H1 (cell line): ENCODE data around the gene MGARP. TPM values are rescaled to one million over a fixed set of nuclear protein-coding genes. Genes with fewer than 3 reads are reported as not detected.

Experiments
- CTCF ChIA-PET: fragments of 300-600 bp; sonication (Branson Sonifier 250); formaldehyde crosslinking; loops from one replicate; lab custom pipeline; 2021; ENCODE audit not compliant: partially characterized antibody; lab: Charles Lee
- POLR2A ChIA-PET: fragments of 300-600 bp; sonication (Branson Sonifier 250); formaldehyde crosslinking; loops from one replicate; lab custom pipeline; 2021; ENCODE audit warnings: inconsistent platforms; ENCODE audit not compliant: partially characterized antibody; lab: Charles Lee
- DNase-seq, 2 experiments: peaks; one replicate each; pipeline versions ENCODE4 v3.0.0 to v3.0.0-alpha.2; 2010 to 2022; ENCODE audit warnings: low spot score in 2 of 2, low read depth in 1 of 2, mixed read lengths in 1 of 2
- FAIRE-seq: peaks from 2 replicates; lab custom pipeline; 2011; peaks lifted over from hg19 to GRCh38; lab: Jason Lieb, UNC
- H2AFZ ChIP-seq: 2 replicates; pipeline ENCODE4 v1.8.1; 2012; ENCODE audit warnings: low read length, inconsistent platforms
- H2AK5ac ChIP-seq: 2 replicates; pipeline ENCODE4 v1.6.1; 2013; ENCODE audit warnings: low read depth, low read length
- H2BK120ac ChIP-seq: replicated peaks from 2 replicates; pipeline ENCODE3; 2013; ENCODE audit warnings: low read depth, low read length, inconsistent platforms
- H2BK12ac ChIP-seq: 2 replicates; pipeline ENCODE4 v1.6.1; 2013; ENCODE audit warnings: low read depth, low read length
- H2BK15ac ChIP-seq: 2 replicates; pipeline ENCODE4 v1.6.1; 2013; ENCODE audit warnings: low read length
- H2BK20ac ChIP-seq: 2 replicates; pipeline ENCODE4 v1.6.1; 2013; ENCODE audit warnings: low read length
- H2BK5ac ChIP-seq: 2 replicates; pipeline ENCODE4 v1.6.1; 2013; ENCODE audit warnings: low read depth, low read length
- H3K14ac ChIP-seq: 2 replicates; pipeline ENCODE4 v1.6.1; 2013; ENCODE audit warnings: inconsistent platforms; ENCODE audit not compliant: insufficient read length
- H3K18ac ChIP-seq: 2 replicates; pipeline ENCODE4 v1.6.1; 2013; ENCODE audit warnings: low read length; ENCODE audit errors: extremely low read depth
- H3K23ac ChIP-seq: 2 replicates; pipeline ENCODE4 v1.6.1; 2013; ENCODE audit warnings: inconsistent platforms; ENCODE audit not compliant: insufficient read length
- H3K23me2 ChIP-seq: 2 replicates; pipeline ENCODE4 v1.6.1; 2013; ENCODE audit warnings: low read depth, low read length
- H3K27ac ChIP-seq: 2 replicates; pipeline ENCODE4 v1.6.1; 2011; ENCODE audit warnings: low read depth, low read length, inconsistent platforms
- H3K27me3 ChIP-seq, 4 experiments: replicated peaks in 1 of 4; 1 replicate in 1 of 4; 2 replicates in 3 of 4; pipeline versions ENCODE4 v1.6.1 to v1.8.1; 2011 to 2013; ENCODE audit warnings: low read length in 3 of 4, mild to moderate bottlenecking in 3 of 4, inconsistent platforms in 2 of 4, mixed read lengths in 2 of 4, moderate library complexity in 1 of 4; ENCODE audit not compliant: control insufficient read depth in 3 of 4, insufficient read depth in 3 of 4; ENCODE audit errors: extremely low read depth in 1 of 4
- H3K36me3 ChIP-seq, 4 experiments: 2 replicates each; pipeline versions ENCODE4 v1.6.1 to v1.8.1; 2011 to 2013; ENCODE audit warnings: mild to moderate bottlenecking in 4 of 4, low read length in 3 of 4, moderate library complexity in 2 of 4, control low read depth in 1 of 4, inconsistent platforms in 1 of 4; ENCODE audit not compliant: insufficient read depth in 4 of 4, control insufficient read depth in 2 of 4
- H3K4ac ChIP-seq: replicated peaks from 2 replicates; pipeline ENCODE3; 2013; ENCODE audit warnings: low read length, low read depth, mixed read lengths, inconsistent platforms; ENCODE audit not compliant: insufficient read length
- H3K4me1 ChIP-seq, 4 experiments: replicated peaks in 1 of 4; 1 replicate in 1 of 4; 2 replicates in 3 of 4; pipeline versions ENCODE4 v1.6.1 to v1.8.1; 2011 to 2013; ENCODE audit warnings: low read length in 3 of 4, inconsistent platforms in 2 of 4, mixed read lengths in 1 of 4; ENCODE audit not compliant: insufficient read depth in 4 of 4, control insufficient read depth in 3 of 4
- H3K4me2 ChIP-seq, 2 experiments: 2 replicates each; pipeline versions ENCODE4 v1.6.1 to v1.8.1; 2011 to 2013; ENCODE audit warnings: low read depth in 2 of 2, low read length in 2 of 2, control low read depth in 1 of 2, inconsistent platforms in 1 of 2, mild to moderate bottlenecking in 1 of 2; ENCODE audit not compliant: insufficient read depth in 1 of 2
- H3K4me3 ChIP-seq, 4 experiments: fragments of 200-600, 300-600 bp in 1 of 4; sonication (generic), shearing (Covaris generic), sonication (Bioruptor Twin) in 1 of 4; 2 replicates each; pipeline versions ENCODE4 v1.5.1 to v1.8.1; 2011 to 2016; ENCODE audit warnings: low read length in 4 of 4, low read depth in 3 of 4, control low read depth in 2 of 4, inconsistent platforms in 2 of 4, mild to moderate bottlenecking in 2 of 4, mixed read lengths in 1 of 4, moderate library complexity in 1 of 4; ENCODE audit not compliant: insufficient read depth in 2 of 4; ENCODE audit errors: extremely low read depth in 1 of 4
- H3K56ac ChIP-seq: replicated peaks from 2 replicates; pipeline ENCODE3; 2013; ENCODE audit warnings: low read depth, mild to moderate bottlenecking, mixed read lengths, low read length, inconsistent platforms; ENCODE audit not compliant: insufficient read length
- H3K79me1 ChIP-seq: 2 replicates; pipeline ENCODE4 v1.6.1; 2013; ENCODE audit warnings: low read depth, low read length, control low read depth
- H3K79me2 ChIP-seq, 2 experiments: 2 replicates each; pipeline versions ENCODE4 v1.6.1 to v1.8.1; 2012 to 2013; ENCODE audit warnings: low read length in 2 of 2, mild to moderate bottlenecking in 2 of 2, inconsistent platforms in 1 of 2; ENCODE audit not compliant: insufficient read depth in 2 of 2, control insufficient read depth in 1 of 2
- H3K9ac ChIP-seq, 4 experiments: replicated peaks in 1 of 4; 1 replicate in 1 of 4; 2 replicates in 3 of 4; pipeline versions ENCODE4 v1.6.1 to v1.8.1; 2011 to 2013; ENCODE audit warnings: low read depth in 3 of 4, low read length in 3 of 4, control low read depth in 2 of 4, mild to moderate bottlenecking in 2 of 4, moderate library complexity in 2 of 4, inconsistent platforms in 1 of 4; ENCODE audit errors: extremely low read depth in 1 of 4
- H3K9me3 ChIP-seq, 2 experiments: 2 replicates each; pipeline versions ENCODE4 v1.6.1 to v1.8.1; 2012 to 2013; ENCODE audit warnings: mild to moderate bottlenecking in 2 of 2, moderate library complexity in 2 of 2, control low read depth in 1 of 2, inconsistent platforms in 1 of 2, low read depth in 1 of 2, low read length in 1 of 2, mixed read lengths in 1 of 2; ENCODE audit not compliant: insufficient read depth in 2 of 2
- H4K20me1 ChIP-seq, 2 experiments: replicated peaks in 1 of 2; 2 replicates each; pipeline versions ENCODE3 to v1.8.1; 2011 to 2013; ENCODE audit warnings: inconsistent platforms in 2 of 2, low read length in 2 of 2, mild to moderate bottlenecking in 1 of 2; ENCODE audit not compliant: insufficient read depth in 2 of 2, control insufficient read depth in 1 of 2
- H4K5ac ChIP-seq: 2 replicates; pipeline ENCODE4 v1.6.1; 2013; ENCODE audit warnings: low read length, low read depth, mixed read lengths, inconsistent platforms; ENCODE audit not compliant: insufficient read length
- H4K8ac ChIP-seq: 2 replicates; pipeline ENCODE4 v1.8.0; 2013; ENCODE audit warnings: mild to moderate bottlenecking, moderate library complexity, low read length, inconsistent platforms; ENCODE audit not compliant: insufficient read depth; ENCODE audit errors: extremely low read depth
- H4K91ac ChIP-seq: replicated peaks from 2 replicates; pipeline ENCODE3; 2013; ENCODE audit warnings: low read length, mixed read lengths, inconsistent platforms; ENCODE audit not compliant: insufficient read length
- EZH2 ChIP-seq: fragments of 200-600 bp; sonication (generic); IDR thresholded peaks from 2 replicates; pipeline ENCODE4 v1.7.1; 2012; ENCODE audit warnings: low read depth, mild to moderate bottlenecking, moderate library complexity, low read length, inconsistent platforms; ENCODE audit not compliant: severe bottlenecking
- KDM1A ChIP-seq: fragments of 200-600, 300-600 bp; sonication (generic); IDR thresholded peaks from 2 replicates; pipeline ENCODE4 v1.7.1; 2016; ENCODE audit warnings: mild to moderate bottlenecking, low read length, borderline replicate concordance
- KDM4A ChIP-seq: IDR thresholded peaks from one replicate; pipeline ENCODE4 v1.7.1; 2012; ENCODE audit warnings: low read depth, mild to moderate bottlenecking, moderate library complexity, low read length, inconsistent platforms; ENCODE audit not compliant: severe bottlenecking
- NANOG ChIP-seq: IDR thresholded peaks from 2 replicates; pipeline ENCODE4 v1.6.1; 2011; ENCODE audit warnings: low read length, low read depth, mild to moderate bottlenecking, inconsistent platforms; ENCODE audit not compliant: insufficient read depth, poor library complexity, severe bottlenecking
- RBBP5 ChIP-seq: IDR thresholded peaks from 2 replicates; pipeline ENCODE4 v1.7.1; 2012; ENCODE audit warnings: low read depth, mild to moderate bottlenecking, inconsistent platforms, low read length, moderate library complexity, borderline replicate concordance
- RNF2 ChIP-seq: fragments of 200-900, 300-1000 bp; sonication (generic); IDR thresholded peaks from 2 replicates; pipeline ENCODE4 v1.7.1; 2016; ENCODE audit warnings: borderline replicate concordance, low read depth, mild to moderate bottlenecking, antibody characterized with exemption, low read length; ENCODE audit not compliant: poor library complexity, severe bottlenecking; ENCODE audit errors: missing control alignments
- SUZ12 ChIP-seq: fragments of 200-600 bp; sonication (generic); IDR thresholded peaks from 2 replicates; pipeline ENCODE4 v1.6.1; 2012; ENCODE audit warnings: mild to moderate bottlenecking, inconsistent platforms, low read length, moderate library complexity, mixed read lengths
- TBP ChIP-seq: IDR thresholded peaks from 2 replicates; pipeline ENCODE4 v1.6.1; 2011; ENCODE audit warnings: low read depth, low read length, improper control_type of control experiment
- WGBS, 2 experiments: shearing (Covaris generic) in 1 of 2; methylation state at CpG; one replicate each; pipeline versions ENCODE4 v1.1.6 to v1.1.7; 2013 to 2015; ENCODE audit warnings: low lambda C conversion rate in 2 of 2, mixed read lengths in 2 of 2, inconsistent platforms in 1 of 2, low coverage in 1 of 2, missing lambda C conversion rate in 1 of 2; ENCODE audit not compliant: insufficient replicate concordance in 2 of 2, insufficient coverage in 1 of 2, insufficient read length in 1 of 2; ENCODE audit errors: extremely low coverage in 1 of 2, missing lambda C conversion rate in 1 of 2; 5-methylcytosine and 5-hydroxymethylcytosine counted together
- polyA plus RNA-seq, 7 experiments: library from polyadenylated mRNA; depleted of rRNA in 3 of 7; stranded (reverse) in 5 of 7; unstranded in 2 of 7; fragments of >200 nt in 5 of 7; fragments of 200-250 nt in 2 of 7; gene quantifications; 1 replicate in 5 of 7; 2 replicates in 1 of 7; 4 replicates in 1 of 7; pipeline versions ENCODE4 v1.2.1 to v1.2.3, GENCODE V29; 2011 to 2013; ENCODE audit warnings: missing spikeins in 2 of 7, mixed read lengths in 2 of 7
- total RNA-seq: library from RNA; stranded (reverse); fragmentation: NEBNext Ultra II Directional; extraction: Animal tissue kit (Norgen Biotek cat#: 25700); gene quantifications from 2 replicates; pipeline ENCODE4 v1.2.1, GENCODE V29; 2021

Gene MGARP
- total and polyA plus RNA-seq, 2 of the 8 experiments (the other 6 are each of a cell fraction or from before 2014, with no cell fraction given): 2.8 to 4.5 TPM

DNA sequence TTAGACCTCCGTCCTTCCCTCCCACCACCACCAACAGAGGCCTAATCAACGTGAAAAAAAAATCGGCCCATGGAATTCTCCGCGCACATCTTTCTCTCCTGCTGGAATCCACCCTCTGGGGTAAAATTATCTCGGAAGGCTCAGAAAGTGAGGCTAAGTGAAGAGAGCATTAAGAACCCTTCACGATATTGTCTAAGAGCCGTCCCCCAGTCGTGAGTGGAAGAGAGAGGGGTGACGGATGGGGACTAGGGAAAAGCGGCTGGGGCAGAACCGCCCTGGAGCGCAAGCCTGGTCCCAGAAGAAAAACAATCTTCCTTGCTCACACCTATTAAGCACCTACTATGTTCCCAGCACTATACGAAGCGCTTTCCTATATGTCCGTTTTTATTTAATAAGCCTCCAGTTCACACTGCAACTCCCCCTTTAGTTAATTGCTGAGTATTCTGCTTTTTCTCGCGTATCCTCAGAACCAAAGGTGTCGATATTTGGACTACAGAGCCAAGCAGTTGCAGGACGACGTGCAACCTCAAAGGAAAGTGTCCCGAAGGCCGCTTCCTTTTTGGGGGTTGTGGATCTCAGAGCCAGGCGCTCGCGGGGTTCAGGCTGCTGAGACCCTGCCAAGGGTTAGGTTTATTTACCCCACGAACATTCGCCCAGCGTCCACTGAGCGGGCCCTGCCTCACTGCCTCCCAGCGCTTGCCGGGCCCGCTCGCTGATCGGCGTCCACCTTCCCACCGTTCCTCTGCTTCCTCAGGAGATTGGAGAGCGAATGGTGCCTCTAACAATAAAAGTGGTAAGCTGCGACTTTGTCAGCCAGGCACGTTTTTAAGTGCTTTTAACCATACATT lies 889 bp downstream of the MGARP start:
- no peak overlapping the region for H3K14ac ChIP-seq
- H3K9ac ChIP-seq: 0 out of 7 replicates have a peak overlapping the region, but pooled peaks of 1 of the 4 experiments have one; percentile 19
- CTCF ChIA-PET: interaction anchor here (1.0 to 4.8 kb wide), 4 partner anchors 9 to 179 kb away, joined by 3 to 34 read pairs (median 6); no protein-coding TSS in a partner anchor
- peak overlapping the region; percentile 85 to 93 for H3K4me2 ChIP-seq
- H2BK5ac ChIP-seq: no peak overlapping the region
- no peak overlapping the region for H2BK15ac ChIP-seq
- H3K4ac ChIP-seq: no peak overlapping the region
- peaks cover 2 to 5% (median 4%) of the 10 kb centered on the region in 4 experiments; a peak in 5 of 7 replicates for H3K4me1 ChIP-seq
- TF ChIP-seq RBBP5: 0 out of 2 replicates have a peak, but pooled peaks have one; percentile 3
- TF ChIP-seq RNF2: peak; percentile 6
- TF ChIP-seq NANOG: no peak
- peak; percentile 76 for TF ChIP-seq SUZ12
- peak; percentile 8 for TF ChIP-seq KDM4A
- peak; percentile 69 for TF ChIP-seq EZH2
- no peak for TF ChIP-seq KDM1A
- TF ChIP-seq TBP: 0 out of 2 replicates have a peak, but pooled peaks have one; percentile 10
- TF ChIP-seq, all 59 proteins: peak for 6
- Histone ChIP-seq H4K5ac (no peak overlapping the region), H4K8ac (no peak overlapping the region), H3K23ac (no peak overlapping the region), H3K79me2 (no peaks in the 10 kb centered on the region), H2BK120ac (no peak overlapping the region), H2BK20ac (no peak overlapping the region), H3K18ac (no peak overlapping the region), H3K27ac (no peak overlapping the region), H2AFZ (peak overlapping the region; percentile 93), H2AK5ac (no peak overlapping the region), H3K23me2 (peaks cover 9% of the 10 kb centered on the region), H4K20me1 (no peaks in the 10 kb centered on the region), H4K91ac (no peak overlapping the region), H3K9me3 (no peaks in the 10 kb centered on the region), H2BK12ac (no peak overlapping the region), H3K27me3 (peaks cover 5 to 35% (median 25%) of the 10 kb centered on the region in 4 experiments), H3K36me3 (no peaks in the 10 kb centered on the region), H3K4me3 (peak overlapping the region; percentile 49 to 65 (median 54)), H3K56ac (no peak overlapping the region), H3K79me1 (no peaks in the 10 kb centered on the region)
- FAIRE-seq (no peak), DNase-seq (peak in 1 of 2 experiments; percentile 61)
- POLR2A ChIA-PET: interaction anchor here (1.3 to 1.4 kb wide), 2 partner anchors 22 to 101 kb away, joined by 3 read pairs; partner anchors contain the start of gene NAA15
- 6% methylated on average over 40 of the region's 40 CpGs; no CpG with 5 or more reads in 1 of the 2 experiments for WGBS, 2 experiments
